Spleen (tissue), 7 donors: Measurements from ENCODE around the gene BEND7.

ENCODE experiments used
- POLR2AphosphoS5 ChIP-seq, 3 donors: sonication (generic); formaldehyde crosslinking; IDR thresholded peaks; one replicate each; pipeline ENCODE4 v1.5.1; 2017; ENCODE audit warnings: antibody characterized with exemption in 3 of 3
- TF ChIP-seq, protein P1 (sequence below), 11 experiments: fragments of 200-600 bp in 7 of 11; fragments of 450-650 bp in 4 of 11; sonication (generic) in 4 of 11; IDR thresholded peaks in 8 of 11; conservative IDR thresholded peaks in 3 of 11; 1 replicate in 7 of 11; 2 replicates in 4 of 11; pipeline versions ENCODE4 v1.4.0 to v1.8.0; 2016 to 2021; ENCODE audit warnings: antibody characterized with exemption in 11 of 11, inconsistent platforms in 4 of 11, mild to moderate bottlenecking in 1 of 11
- donor health status: DM: no; HTN: no; CAD: no; lungs with moderate emphysema.
- donor health status: DM: no; HTN: no; CAD: no.
- donor health status: DM: no; HTN: no; CAD: no.

DNA sequence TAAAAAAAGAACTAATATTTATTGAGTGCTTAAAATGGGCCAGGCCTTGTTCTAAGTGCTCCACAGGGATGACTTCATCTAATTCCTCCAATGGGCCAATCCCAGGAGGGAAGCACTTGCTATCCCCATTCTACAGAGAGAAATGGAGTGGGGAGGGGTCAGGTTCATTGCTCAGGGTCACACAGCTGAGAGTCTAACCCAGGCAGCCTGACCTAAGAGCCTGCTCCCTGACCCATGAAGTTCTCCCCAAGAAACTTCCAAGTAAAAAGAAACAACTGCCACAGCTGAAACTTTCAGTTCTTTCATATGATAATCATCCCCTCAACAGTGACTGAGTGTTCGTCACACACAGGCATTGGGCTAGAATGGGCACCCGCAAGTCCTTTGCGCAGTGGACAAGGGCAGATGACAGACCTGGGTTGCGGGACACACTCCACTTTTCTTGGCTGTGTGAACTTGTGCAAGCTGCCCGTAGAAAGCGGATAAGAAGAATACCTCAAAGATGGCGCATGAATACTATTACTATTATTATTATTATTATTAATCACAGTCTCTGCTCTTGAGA lies 39.7 kb downstream of the BEND7 start:
- TF ChIP-seq, protein P1, sequence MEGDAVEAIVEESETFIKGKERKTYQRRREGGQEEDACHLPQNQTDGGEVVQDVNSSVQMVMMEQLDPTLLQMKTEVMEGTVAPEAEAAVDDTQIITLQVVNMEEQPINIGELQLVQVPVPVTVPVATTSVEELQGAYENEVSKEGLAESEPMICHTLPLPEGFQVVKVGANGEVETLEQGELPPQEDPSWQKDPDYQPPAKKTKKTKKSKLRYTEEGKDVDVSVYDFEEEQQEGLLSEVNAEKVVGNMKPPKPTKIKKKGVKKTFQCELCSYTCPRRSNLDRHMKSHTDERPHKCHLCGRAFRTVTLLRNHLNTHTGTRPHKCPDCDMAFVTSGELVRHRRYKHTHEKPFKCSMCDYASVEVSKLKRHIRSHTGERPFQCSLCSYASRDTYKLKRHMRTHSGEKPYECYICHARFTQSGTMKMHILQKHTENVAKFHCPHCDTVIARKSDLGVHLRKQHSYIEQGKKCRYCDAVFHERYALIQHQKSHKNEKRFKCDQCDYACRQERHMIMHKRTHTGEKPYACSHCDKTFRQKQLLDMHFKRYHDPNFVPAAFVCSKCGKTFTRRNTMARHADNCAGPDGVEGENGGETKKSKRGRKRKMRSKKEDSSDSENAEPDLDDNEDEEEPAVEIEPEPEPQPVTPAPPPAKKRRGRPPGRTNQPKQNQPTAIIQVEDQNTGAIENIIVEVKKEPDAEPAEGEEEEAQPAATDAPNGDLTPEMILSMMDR (IDR thresholded peaks at IDR 0.05 in 8 of 11, conservative IDR thresholded peaks at IDR 0.05 in 3 of 11): no peak
- no peak for TF ChIP-seq POLR2AphosphoS5 (IDR thresholded peaks at IDR 0.05)
